ENCODE results near the gene USP32. TPM values are rescaled to one million over a fixed set of nuclear protein-coding genes. Genes with fewer than 3 reads are reported as not detected.

Gene USP32
- total RNA-seq, 1 experiment from 2014 or later, result 32.3 TPM

GRCh38 chr17:60165223-60165622 is 226.7 kb downstream of the USP32 start:
- Histone ChIP-seq H3K79me2 (ENCODE audit: low read depth) (no peaks in the 10 kb centered on the region), H4K20me1 (ENCODE audit: insufficient read depth) (no peaks in the 10 kb centered on the region), H3K4me2 (no peak overlapping the region), H3K27me3 (ENCODE audit: insufficient read depth, low read depth) (0 out of 2 replicates have a peak, but pooled peaks cover 2% of the 10 kb centered on the region), H3K36me3 (ENCODE audit: low read depth) (no peaks in the 10 kb centered on the region), H3K4me1 (replicated peaks; ENCODE audit: insufficient read depth) (peaks cover 12% of the 10 kb centered on the region), H3K9me2 (ENCODE audit: insufficient read depth) (no peaks in the 10 kb centered on the region), H2AFZ (no peak overlapping the region), H3K27ac (no peak overlapping the region), H3K4me3 (no peak overlapping the region), H3F3A (ENCODE audit: insufficient read depth, low read depth) (no peaks in the 10 kb centered on the region), H3K9me3 (ENCODE audit: insufficient read depth, low read depth) (no peaks in the 10 kb centered on the region)
- DNase-seq, result no peak
- POLR2A ChIA-PET (ENCODE audit: unreplicated experiment), result no interaction called here
- intact Hi-C loops (cut with micrococcal nuclease; ENCODE audit: unreplicated experiment), result no loop called here
- TF ChIP-seq EZH2 (IDR thresholded peaks at IDR 0.05; ENCODE audit: low read depth) (no peak), CTCF (conservative IDR thresholded peaks at IDR 0.05) (no peak)
- CTCF ChIA-PET, result no interaction called here
- no TSS peak for BruUV-seq (replicated peaks)

- Histone ChIP-seq H2AFZ (no peak overlapping the region), H3K36me3 (ENCODE audit: low read depth) (no peaks in the 10 kb centered on the region), H3K4me2 (no peak overlapping the region), H4K20me1 (ENCODE audit: insufficient read depth) (no peaks in the 10 kb centered on the region), H3K27me3 (ENCODE audit: insufficient read depth, low read depth) (peaks cover 7% of the 10 kb centered on the region), H3K9me3 (ENCODE audit: insufficient read depth, low read depth) (no peaks in the 10 kb centered on the region), H3K79me2 (ENCODE audit: low read depth) (no peaks in the 10 kb centered on the region), H3K4me3 (no peak overlapping the region), H3F3A (ENCODE audit: insufficient read depth, low read depth) (no peaks in the 10 kb centered on the region), H3K4me1 (replicated peaks; ENCODE audit: insufficient read depth) (peaks cover 12% of the 10 kb centered on the region), H3K9me2 (ENCODE audit: insufficient read depth) (no peaks in the 10 kb centered on the region), H3K27ac (no peak overlapping the region)
- intact Hi-C loops (cut with micrococcal nuclease; ENCODE audit: unreplicated experiment), result no loop called here
- no peak for DNase-seq
- POLR2A ChIA-PET (ENCODE audit: unreplicated experiment), result no interaction called here
- TF ChIP-seq EZH2 (IDR thresholded peaks at IDR 0.05; ENCODE audit: low read depth), result no peak
- TF ChIP-seq CTCF (conservative IDR thresholded peaks at IDR 0.05), result no peak
- CTCF ChIA-PET, result no interaction called here
- no TSS peak for BruUV-seq (replicated peaks)
These were observed 227.2 kb downstream of the USP32 start for GRCh38 chr17:60164697-60165096.

- Histone ChIP-seq H3K4me1 (replicated peaks; ENCODE audit: insufficient read depth) (peaks cover 12% of the 10 kb centered on the region), H2AFZ (no peak overlapping the region), H3F3A (ENCODE audit: insufficient read depth, low read depth) (no peaks in the 10 kb centered on the region), H3K27ac (no peak overlapping the region), H3K9me3 (ENCODE audit: insufficient read depth, low read depth) (no peaks in the 10 kb centered on the region), H3K27me3 (ENCODE audit: insufficient read depth, low read depth) (peaks cover 12% of the 10 kb centered on the region), H3K4me2 (no peak overlapping the region), H3K79me2 (ENCODE audit: low read depth) (no peaks in the 10 kb centered on the region), H3K4me3 (no peak overlapping the region), H4K20me1 (ENCODE audit: insufficient read depth) (no peaks in the 10 kb centered on the region), H3K36me3 (ENCODE audit: low read depth) (no peaks in the 10 kb centered on the region), H3K9me2 (ENCODE audit: insufficient read depth) (no peaks in the 10 kb centered on the region)
- DNase-seq, result no peak
- TF ChIP-seq EZH2 (IDR thresholded peaks at IDR 0.05; ENCODE audit: low read depth), result no peak
- no peak for TF ChIP-seq CTCF (conservative IDR thresholded peaks at IDR 0.05)
- no TSS peak for BruUV-seq (replicated peaks)
- ChIA-PET POLR2A (ENCODE audit: unreplicated experiment) (no interaction called here), CTCF (no interaction called here)
- intact Hi-C loops (cut with micrococcal nuclease; ENCODE audit: unreplicated experiment), result no loop called here
These were observed 227.8 kb downstream of the USP32 start for GRCh38 chr17:60164164-60164563.
